WTC11 (cell line): ENCODE measurements around the gene HIGD1B.

Experiments used
- CREB1 ChIP-seq: sonication (generic); formaldehyde crosslinking; IDR thresholded peaks from 2 replicates; pipeline ENCODE4 v1.8.0; 2023; ENCODE audit warnings: mild to moderate bottlenecking, missing genetic modification reagents
- ESRRA ChIP-seq: sonication (generic); formaldehyde crosslinking; IDR thresholded peaks from 2 replicates; pipeline ENCODE4 v1.8.1; 2022; ENCODE audit warnings: mild to moderate bottlenecking, missing genetic modification reagents, borderline replicate concordance
- NFATC4 ChIP-seq: fragments of 250-450 bp; sonication (Bioruptor Pico); IDR thresholded peaks from 2 replicates; pipeline ENCODE4 v1.9.0; 2021; ENCODE audit warnings: mild to moderate bottlenecking
- NR1H2 ChIP-seq: sonication (generic); formaldehyde crosslinking; IDR thresholded peaks from 2 replicates; pipeline ENCODE4 v1.9.0; 2021; ENCODE audit warnings: mild to moderate bottlenecking, moderate library complexity, missing genetic modification reagents
- NR2C2 ChIP-seq: sonication (generic); formaldehyde crosslinking; IDR thresholded peaks from 2 replicates; pipeline ENCODE4 v1.8.0; 2022; ENCODE audit warnings: mild to moderate bottlenecking, missing genetic modification reagents
- SMAD4 ChIP-seq: sonication (generic); formaldehyde crosslinking; IDR thresholded peaks from 2 replicates; pipeline ENCODE4 v1.8.0; 2022; ENCODE audit warnings: mild to moderate bottlenecking, missing genetic modification reagents
- TEAD4 ChIP-seq: sonication (generic); formaldehyde crosslinking; IDR thresholded peaks from 2 replicates; pipeline ENCODE4 v1.8.0; 2022; ENCODE audit warnings: mild to moderate bottlenecking, missing genetic modification reagents
- TF ChIP-seq, protein P1 (sequence below): fragments of 200-600 bp; IDR thresholded peaks from 2 replicates; pipeline ENCODE4 v1.8.0; 2022; ENCODE audit warnings: antibody characterized with exemption
- TF ChIP-seq, protein P2 (sequence below): sonication (generic); formaldehyde crosslinking; IDR thresholded peaks from 2 replicates; pipeline ENCODE4 v1.8.1; 2023; ENCODE audit warnings: mild to moderate bottlenecking, missing genetic modification reagents
- TF ChIP-seq, protein P3 (sequence below): sonication (generic); formaldehyde crosslinking; IDR thresholded peaks from 2 replicates; pipeline ENCODE4 v1.8.1; 2022; ENCODE audit warnings: low read depth, missing genetic modification reagents, borderline replicate concordance
- TF ChIP-seq, protein P4 (sequence below): fragments of 250-450 bp; sonication (Bioruptor Pico); IDR thresholded peaks from 2 replicates; pipeline ENCODE4 v1.9.0; 2021; ENCODE audit warnings: mild to moderate bottlenecking

DNA sequence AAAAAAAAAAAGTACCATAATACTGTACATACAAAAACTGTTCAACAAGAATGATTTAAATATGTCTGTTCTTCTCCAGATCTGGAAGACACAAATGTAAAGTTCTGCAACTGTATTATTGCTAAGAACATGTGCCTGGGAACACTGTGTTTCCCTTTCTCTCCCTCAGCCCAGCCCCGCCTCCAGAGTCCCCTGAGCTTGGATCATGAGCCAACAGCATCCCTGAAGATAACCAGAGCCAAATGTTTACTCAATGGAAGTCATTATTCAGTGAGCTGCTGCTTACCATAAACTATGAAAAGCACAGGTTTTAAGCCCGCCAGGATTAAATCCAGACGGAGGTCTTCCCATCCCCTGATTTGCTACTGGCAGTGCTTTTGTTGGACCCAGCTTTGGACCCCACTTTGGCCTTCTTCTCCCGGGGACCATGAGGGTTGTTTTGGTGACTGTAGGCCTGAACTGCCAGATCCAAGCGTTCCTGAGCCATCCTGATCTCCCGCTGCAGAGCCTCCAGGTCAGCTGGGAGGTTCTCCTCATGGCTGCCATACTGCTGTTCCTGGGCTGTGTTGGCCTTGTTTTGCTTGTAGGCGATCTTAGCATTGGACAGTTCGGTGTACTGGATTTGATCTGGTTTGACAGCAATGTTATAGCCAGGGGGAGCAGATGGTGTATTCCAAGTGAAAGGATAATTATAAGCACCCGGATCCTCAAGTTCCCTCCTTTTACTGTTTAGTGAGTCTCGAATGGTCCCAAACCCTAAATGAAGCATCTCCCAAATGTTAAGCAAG is 43.2 kb upstream of the HIGD1B start:
- TF ChIP-seq, protein P1, sequence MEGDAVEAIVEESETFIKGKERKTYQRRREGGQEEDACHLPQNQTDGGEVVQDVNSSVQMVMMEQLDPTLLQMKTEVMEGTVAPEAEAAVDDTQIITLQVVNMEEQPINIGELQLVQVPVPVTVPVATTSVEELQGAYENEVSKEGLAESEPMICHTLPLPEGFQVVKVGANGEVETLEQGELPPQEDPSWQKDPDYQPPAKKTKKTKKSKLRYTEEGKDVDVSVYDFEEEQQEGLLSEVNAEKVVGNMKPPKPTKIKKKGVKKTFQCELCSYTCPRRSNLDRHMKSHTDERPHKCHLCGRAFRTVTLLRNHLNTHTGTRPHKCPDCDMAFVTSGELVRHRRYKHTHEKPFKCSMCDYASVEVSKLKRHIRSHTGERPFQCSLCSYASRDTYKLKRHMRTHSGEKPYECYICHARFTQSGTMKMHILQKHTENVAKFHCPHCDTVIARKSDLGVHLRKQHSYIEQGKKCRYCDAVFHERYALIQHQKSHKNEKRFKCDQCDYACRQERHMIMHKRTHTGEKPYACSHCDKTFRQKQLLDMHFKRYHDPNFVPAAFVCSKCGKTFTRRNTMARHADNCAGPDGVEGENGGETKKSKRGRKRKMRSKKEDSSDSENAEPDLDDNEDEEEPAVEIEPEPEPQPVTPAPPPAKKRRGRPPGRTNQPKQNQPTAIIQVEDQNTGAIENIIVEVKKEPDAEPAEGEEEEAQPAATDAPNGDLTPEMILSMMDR = no peak
- TF ChIP-seq ESRRA (CRISPR knock-in tag) = no peak
- TF ChIP-seq NFATC4 = no peak
- TF ChIP-seq SMAD4 (CRISPR knock-in tag) = no peak
- no peak for TF ChIP-seq CREB1 (CRISPR knock-in tag)
- TF ChIP-seq, protein P2, sequence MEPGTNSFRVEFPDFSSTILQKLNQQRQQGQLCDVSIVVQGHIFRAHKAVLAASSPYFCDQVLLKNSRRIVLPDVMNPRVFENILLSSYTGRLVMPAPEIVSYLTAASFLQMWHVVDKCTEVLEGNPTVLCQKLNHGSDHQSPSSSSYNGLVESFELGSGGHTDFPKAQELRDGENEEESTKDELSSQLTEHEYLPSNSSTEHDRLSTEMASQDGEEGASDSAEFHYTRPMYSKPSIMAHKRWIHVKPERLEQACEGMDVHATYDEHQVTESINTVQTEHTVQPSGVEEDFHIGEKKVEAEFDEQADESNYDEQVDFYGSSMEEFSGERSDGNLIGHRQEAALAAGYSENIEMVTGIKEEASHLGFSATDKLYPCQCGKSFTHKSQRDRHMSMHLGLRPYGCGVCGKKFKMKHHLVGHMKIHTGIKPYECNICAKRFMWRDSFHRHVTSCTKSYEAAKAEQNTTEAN (CRISPR knock-in tag) = no peak
- no peak for TF ChIP-seq TEAD4 (CRISPR knock-in tag)
- TF ChIP-seq, protein P3, sequence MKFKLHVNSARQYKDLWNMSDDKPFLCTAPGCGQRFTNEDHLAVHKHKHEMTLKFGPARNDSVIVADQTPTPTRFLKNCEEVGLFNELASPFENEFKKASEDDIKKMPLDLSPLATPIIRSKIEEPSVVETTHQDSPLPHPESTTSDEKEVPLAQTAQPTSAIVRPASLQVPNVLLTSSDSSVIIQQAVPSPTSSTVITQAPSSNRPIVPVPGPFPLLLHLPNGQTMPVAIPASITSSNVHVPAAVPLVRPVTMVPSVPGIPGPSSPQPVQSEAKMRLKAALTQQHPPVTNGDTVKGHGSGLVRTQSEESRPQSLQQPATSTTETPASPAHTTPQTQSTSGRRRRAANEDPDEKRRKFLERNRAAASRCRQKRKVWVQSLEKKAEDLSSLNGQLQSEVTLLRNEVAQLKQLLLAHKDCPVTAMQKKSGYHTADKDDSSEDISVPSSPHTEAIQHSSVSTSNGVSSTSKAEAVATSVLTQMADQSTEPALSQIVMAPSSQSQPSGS (CRISPR knock-in tag) = no peak
- TF ChIP-seq, protein P4, sequence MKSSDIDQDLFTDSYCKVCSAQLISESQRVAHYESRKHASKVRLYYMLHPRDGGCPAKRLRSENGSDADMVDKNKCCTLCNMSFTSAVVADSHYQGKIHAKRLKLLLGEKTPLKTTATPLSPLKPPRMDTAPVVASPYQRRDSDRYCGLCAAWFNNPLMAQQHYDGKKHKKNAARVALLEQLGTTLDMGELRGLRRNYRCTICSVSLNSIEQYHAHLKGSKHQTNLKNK (CRISPR knock-in tag) = no peak
- no peak for TF ChIP-seq NR2C2
- no peak for TF ChIP-seq NR1H2 (CRISPR knock-in tag)
